Right lobe of liver (tissue), 4 donors: Measurements from ENCODE around the gene CKAP5.

Experiments used
- POLR2A ChIP-seq: fragments of 450-650 bp; IDR thresholded peaks from one replicate; pipeline ENCODE4 v1.6.1; 2017; ENCODE audit warnings: antibody characterized with exemption, mild to moderate bottlenecking
- TF ChIP-seq, protein P1 (sequence below), 4 donors: fragments of 200-600 bp in 3 of 4; fragments of 450-650 bp in 1 of 4; IDR thresholded peaks; one replicate each; pipeline versions ENCODE4 v1.5.1 to v1.8.0; 2016 to 2022; ENCODE audit warnings: antibody characterized with exemption in 4 of 4, mild to moderate bottlenecking in 2 of 4
- donor health status: DM: no; HTN: no; CAD: no.
- donor health status: DM: no; HTN: no; CAD: no.
- donor health status: DM: no; HTN: yes; CAD: no.

GRCh38 chr11:46694607-46695006 is 151.5 kb downstream of the CKAP5 start:
- TF ChIP-seq POLR2A = no peak
- TF ChIP-seq, protein P1, sequence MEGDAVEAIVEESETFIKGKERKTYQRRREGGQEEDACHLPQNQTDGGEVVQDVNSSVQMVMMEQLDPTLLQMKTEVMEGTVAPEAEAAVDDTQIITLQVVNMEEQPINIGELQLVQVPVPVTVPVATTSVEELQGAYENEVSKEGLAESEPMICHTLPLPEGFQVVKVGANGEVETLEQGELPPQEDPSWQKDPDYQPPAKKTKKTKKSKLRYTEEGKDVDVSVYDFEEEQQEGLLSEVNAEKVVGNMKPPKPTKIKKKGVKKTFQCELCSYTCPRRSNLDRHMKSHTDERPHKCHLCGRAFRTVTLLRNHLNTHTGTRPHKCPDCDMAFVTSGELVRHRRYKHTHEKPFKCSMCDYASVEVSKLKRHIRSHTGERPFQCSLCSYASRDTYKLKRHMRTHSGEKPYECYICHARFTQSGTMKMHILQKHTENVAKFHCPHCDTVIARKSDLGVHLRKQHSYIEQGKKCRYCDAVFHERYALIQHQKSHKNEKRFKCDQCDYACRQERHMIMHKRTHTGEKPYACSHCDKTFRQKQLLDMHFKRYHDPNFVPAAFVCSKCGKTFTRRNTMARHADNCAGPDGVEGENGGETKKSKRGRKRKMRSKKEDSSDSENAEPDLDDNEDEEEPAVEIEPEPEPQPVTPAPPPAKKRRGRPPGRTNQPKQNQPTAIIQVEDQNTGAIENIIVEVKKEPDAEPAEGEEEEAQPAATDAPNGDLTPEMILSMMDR (IDR thresholded peaks at IDR 0.05) = no peak
